Activated CD4-positive, CD25-positive, alpha-beta regulatory T cell (primary cell): ENCODE data around the gene MAPK7.

ENCODE experiments used
- DNase-seq, 4 experiments: peaks; one replicate each; lab custom pipeline; 2025; lab: John Stamatoyannopoulos, UW

The MAPK7 gene

GRCh38 chr17:19378416-19379360 lies at the start of gene MAPK7:
MAPK7 (plus strand) TSS chr17:19378498; CDS start chr17:19378901, 403 bp downstream.
- DNase-seq, result peak in 1 of 4 experiments; percentile 43

DNA sequence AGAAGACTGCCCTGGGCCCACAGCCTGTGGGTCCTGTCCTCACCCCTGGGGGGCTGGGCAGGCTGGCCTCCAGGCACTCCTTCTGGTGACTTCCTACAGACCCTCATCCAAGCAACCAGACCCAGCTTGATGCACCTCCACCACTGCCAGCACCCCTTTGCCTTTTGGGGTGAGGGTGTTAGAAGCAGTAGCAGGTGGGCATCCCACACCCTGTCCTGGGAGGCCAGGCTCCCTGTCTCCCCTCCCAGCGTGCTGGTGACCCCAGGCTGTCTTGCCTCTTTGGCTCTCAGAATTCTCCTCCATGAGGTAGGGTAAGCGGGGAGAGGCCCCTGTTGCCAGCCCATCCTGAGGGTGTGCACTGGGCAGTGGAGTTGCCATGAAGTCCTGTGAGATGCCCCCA lies 49.2 kb upstream of the MAPK7 start:
- DNase-seq, result no peak

DNA sequence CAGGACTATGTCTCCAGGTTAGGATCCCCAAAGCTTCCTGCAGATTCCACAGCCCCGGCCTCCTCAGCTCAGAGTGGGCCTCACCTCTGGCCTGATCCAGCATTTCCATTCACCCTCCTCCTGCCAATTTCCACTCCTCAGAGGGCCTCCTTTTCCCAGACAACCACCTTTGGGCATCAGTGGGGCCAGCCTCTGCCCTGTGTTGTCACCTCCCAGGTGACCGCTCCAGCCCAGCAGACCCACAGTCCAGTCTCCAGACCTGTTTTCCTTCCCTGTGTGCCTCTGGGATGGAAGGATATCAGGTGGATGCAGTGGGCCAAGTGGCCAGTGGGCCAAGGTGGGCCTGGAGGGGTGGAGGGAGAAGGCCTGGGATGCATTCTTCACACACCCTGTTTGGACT lies 48.5 kb upstream of the MAPK7 start:
- DNase-seq, result no peak

- no peak for DNase-seq
These were observed 48.0 kb upstream of the MAPK7 start for GRCh38 chr17:19330271-19330670.

DNA sequence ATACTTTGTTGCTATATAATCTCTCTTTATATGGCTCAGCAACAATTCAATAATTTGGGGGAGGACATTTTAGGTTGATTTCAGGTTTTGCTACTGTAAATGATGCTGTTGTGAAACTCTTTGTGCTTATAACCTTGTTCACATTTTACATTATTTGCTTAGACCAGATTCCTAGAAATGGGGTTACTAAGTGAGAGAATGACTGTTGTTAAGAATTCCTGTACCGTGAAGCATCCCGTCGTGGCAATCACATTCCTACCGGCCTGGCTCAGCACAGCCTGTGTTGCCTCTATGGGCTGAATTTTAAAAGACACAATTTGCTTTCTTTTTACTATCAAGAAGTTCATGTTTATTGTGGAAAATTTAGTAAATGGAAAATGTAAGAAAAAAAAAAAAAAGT lies 47.2 kb upstream of the MAPK7 start:
- no peak for DNase-seq

GRCh38 chr17:19331543-19332245 lies 46.6 kb upstream of the MAPK7 start:
- DNase-seq, result no peak

- no peak for DNase-seq
These were observed 45.7 kb upstream of the MAPK7 start for GRCh38 chr17:19332371-19333131.

- no peak for DNase-seq
These were observed 45.2 kb upstream of the MAPK7 start for GRCh38 chr17:19333132-19333440.

- no peak for DNase-seq
These were observed 44.5 kb upstream of the MAPK7 start for GRCh38 chr17:19333736-19334290.

DNA sequence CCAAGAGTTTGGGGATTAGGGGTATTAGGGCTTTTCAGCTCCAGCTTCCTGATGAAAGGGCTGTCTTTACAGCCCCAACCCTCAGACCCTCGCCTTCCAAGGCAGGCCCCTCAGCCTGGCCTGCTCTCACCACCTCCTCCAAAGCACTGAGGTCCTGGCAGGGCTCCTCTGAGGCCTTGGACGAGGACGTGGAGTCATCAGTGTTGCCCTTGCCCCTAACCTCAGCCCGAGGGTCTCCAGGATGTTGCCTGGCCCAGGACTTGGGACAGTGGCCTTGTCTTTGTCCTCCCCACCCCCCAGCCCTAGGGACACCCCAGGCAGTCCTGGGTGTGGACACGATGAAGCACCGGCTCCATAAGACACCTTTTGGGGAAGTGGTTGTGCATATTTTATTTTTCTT lies 44.0 kb upstream of the MAPK7 start:
- DNase-seq, result no peak

- DNase-seq, result no peak
These were observed 42.2 kb upstream of the MAPK7 start for GRCh38 chr17:19335951-19336631.

- DNase-seq, result no peak
These were observed 41.2 kb upstream of the MAPK7 start for GRCh38 chr17:19336938-19337711.

DNA sequence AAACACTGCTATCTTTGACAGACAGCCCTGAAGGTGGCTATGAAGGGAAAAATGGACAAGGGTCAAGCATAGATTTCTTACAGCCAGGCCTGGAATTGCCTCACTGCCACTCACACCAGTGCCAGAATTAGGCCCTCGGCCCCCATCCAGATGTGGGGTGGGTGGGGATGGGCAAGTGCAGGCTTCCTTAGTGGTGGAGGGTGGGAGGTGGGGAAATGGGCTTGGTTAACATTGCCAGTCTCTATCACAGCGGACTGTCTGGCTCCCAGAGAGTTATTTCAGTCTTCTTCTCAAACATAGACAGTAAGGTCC lies 40.6 kb upstream of the MAPK7 start:
- no peak for DNase-seq

- peak; percentile 34 to 57 (median 50) for DNase-seq
These were observed 40.0 kb upstream of the MAPK7 start for GRCh38 chr17:19338031-19338990.

GRCh38 chr17:19339341-19339815 lies 38.9 kb upstream of the MAPK7 start:
- no peak for DNase-seq

GRCh38 chr17:19341211-19341631 lies 37.1 kb upstream of the MAPK7 start:
- no peak for DNase-seq

DNA sequence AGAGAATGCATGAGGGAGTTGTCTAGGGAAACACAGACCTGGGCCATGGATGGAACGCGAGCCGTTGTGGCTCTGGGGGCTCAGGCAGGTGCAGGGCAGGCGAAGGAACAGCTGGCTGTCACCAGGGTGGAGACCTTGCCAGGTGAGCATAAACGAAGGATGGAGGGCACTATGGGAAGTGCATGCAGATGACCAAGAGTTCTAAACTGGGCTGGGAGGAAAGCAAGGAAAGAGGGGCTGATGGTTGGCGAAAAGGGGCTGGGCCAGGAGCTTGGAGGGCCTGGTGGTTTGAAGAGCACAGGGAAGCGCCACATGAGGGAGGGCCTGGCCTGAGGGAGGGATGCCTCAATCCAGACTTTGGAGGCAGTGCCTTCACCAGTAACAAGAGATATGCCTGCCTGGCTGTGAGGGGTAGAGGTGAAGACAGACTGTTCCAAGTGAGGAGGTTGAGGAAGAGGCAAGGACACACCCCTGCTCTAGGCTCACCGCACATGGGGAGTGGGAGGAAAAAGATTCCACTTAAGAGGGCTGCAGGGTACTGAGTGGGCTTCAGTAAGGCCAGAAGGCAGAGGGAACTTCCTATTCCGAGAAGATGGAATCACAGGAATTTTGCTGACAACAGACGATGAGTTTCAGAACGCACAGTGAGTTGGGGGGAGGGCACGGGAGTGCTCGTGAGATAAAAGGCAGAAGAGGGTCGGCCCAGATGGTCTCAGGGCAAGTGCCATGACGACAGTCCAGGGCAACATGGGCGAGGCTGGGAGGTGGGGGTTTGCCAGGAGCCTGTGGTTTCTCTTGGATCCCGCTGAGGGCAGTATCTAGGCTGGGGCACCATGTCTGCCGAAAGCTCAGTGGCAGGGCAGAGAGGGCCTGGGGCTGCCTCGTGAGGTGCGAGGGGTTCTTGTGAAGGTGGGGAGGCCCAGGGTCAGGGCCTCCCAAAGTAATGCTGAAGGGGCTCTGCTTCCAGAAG lies 36.4 kb upstream of the MAPK7 start:
- DNase-seq, result no peak

DNA sequence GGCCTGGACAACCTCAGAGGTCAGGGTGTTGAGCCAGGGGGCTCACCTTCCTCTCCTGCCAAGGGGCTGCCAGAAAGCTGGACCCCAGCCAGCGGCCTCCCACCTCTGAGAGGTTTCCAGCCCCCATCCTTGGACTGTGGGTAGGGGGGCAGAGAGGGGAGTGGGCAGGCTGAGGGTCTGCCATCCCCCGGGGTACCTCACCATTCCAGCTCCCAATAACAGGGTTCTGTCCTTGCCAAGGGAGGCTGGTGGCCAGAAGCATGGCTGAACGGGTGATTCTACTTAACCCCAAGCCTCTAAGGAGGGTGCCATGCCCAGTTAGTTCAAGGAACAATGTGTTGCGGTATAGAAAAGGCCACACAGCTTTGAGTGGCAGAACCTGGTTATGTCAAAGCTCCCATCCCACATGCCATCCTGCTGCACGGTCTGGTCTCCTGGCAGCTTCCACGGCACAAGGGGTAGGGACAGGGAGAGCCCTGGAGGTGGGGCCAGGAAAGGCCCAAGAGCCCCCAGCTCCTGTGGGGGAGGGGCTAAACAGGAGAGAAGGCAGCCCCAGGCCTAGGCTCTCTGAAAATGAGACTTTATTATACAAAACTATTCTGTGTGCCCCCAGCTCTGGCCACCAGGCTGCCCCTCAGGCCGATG lies 35.6 kb upstream of the MAPK7 start:
- DNase-seq, result no peak
